ENCODE data around the gene SSNA1. TPM values are rescaled to one million over a fixed set of nuclear protein-coding genes. Genes with fewer than 3 reads are reported as not detected.

The SSNA1 gene
- total and polyA plus RNA-seq, 2 donors (not counting 1 experiment from before 2014, with no cell fraction given): 53.6 to 129 TPM

GRCh38 chr9:137165250-137165836 lies 23.1 kb upstream of the SSNA1 start:
- no peak for DNase-seq
- Histone ChIP-seq H3K27ac (ENCODE audit: low read length in 2 of 2) (no peak overlapping the region), H3K79me2 (ENCODE audit: control insufficient read depth, insufficient read depth, low read length) (no peaks in the 10 kb centered on the region), H3K9me3 (ENCODE audit: control extremely low read depth in 1 of 3, control insufficient read depth in 2 of 3, insufficient read depth in 1 of 3, low read length in 2 of 3) (peaks cover 0 to 19% (median 0%) of the 10 kb centered on the region in 3 donors), H4K20me1 (ENCODE audit: control insufficient read depth, insufficient read depth, low read length, poor library complexity, severe bottlenecking) (no peaks in the 10 kb centered on the region), H3K4me2 (replicated peaks; ENCODE audit: low read depth, low read length, poor library complexity, severe bottlenecking) (no peak overlapping the region), H3K9ac (ENCODE audit: low read length) (no peak overlapping the region), H3K27me3 (replicated peaks in 1 of 4; ENCODE audit: control extremely low read depth in 1 of 4, control insufficient read depth in 3 of 4, insufficient read depth in 4 of 4, low read length in 3 of 4) (peaks cover 0 to 74% (median 31%) of the 10 kb centered on the region in 4 experiments), H3K36me3 (replicated peaks in 1 of 2; ENCODE audit: control extremely low read depth in 1 of 2, control insufficient read depth in 1 of 2, extremely low read depth in 1 of 2, insufficient read depth in 2 of 2, low read length in 1 of 2) (no peaks in the 10 kb centered on the region), H2AFZ (ENCODE audit: insufficient read depth, low read depth, low read length, poor library complexity, severe bottlenecking) (no peak overlapping the region), H3K4me3 (ENCODE audit: control extremely low read depth in 1 of 5, extremely low read depth in 1 of 5, insufficient read depth in 1 of 5, low read depth in 2 of 5, low read length in 4 of 5) (no peak overlapping the region), H3K4me1 (ENCODE audit: control insufficient read depth in 2 of 2, insufficient read depth in 2 of 2, low read length in 2 of 2) (peaks cover 12 to 46% of the 10 kb centered on the region in 2 donors)
- 93% methylated on average over 32 of the region's 32 CpGs for WGBS (ENCODE audit: insufficient coverage)
- TF ChIP-seq EZH2 (IDR thresholded peaks at IDR 0.05; ENCODE audit: borderline replicate concordance, insufficient read depth, low read depth, low read length, poor library complexity, severe bottlenecking) (no peak), CTCF (IDR thresholded peaks at IDR 0.05) (no peak)
- ChIA-PET CTCF (no interaction called here), POLR2A (no interaction called here)
- intact Hi-C loops (cut with micrococcal nuclease): no loop called here
- Mint-ChIP-seq H3K4me1 (peaks cover 12% of the 10 kb centered on the region), H3K27me3 (peaks cover 30% of the 10 kb centered on the region), H3K27ac (no peak overlapping the region), H3K9me3 (ENCODE audit: insufficient read depth) (no peaks in the 10 kb centered on the region), H3K4me3 (no peak overlapping the region)
- ATAC-seq (ENCODE audit: low read depth): no peak

GRCh38 chr9:137166380-137167229 lies 21.9 kb upstream of the SSNA1 start:
- no peaks in the 10 kb centered on the region for H3K9me3 Mint-ChIP-seq (ENCODE audit: insufficient read depth)
- WGBS (ENCODE audit: insufficient coverage): 69% methylated on average over 22 of the region's 22 CpGs

More at GRCh38 chr9:137166380-137167229, 21.9 kb upstream of the SSNA1 start:
- H3K36me3 ChIP-seq (replicated peaks in 1 of 2; ENCODE audit: control extremely low read depth in 1 of 2, control insufficient read depth in 1 of 2, extremely low read depth in 1 of 2, insufficient read depth in 2 of 2, low read length in 1 of 2): no peaks in the 10 kb centered on the region
- H3K9ac ChIP-seq (ENCODE audit: low read length): no peak overlapping the region
- TF ChIP-seq EZH2 (IDR thresholded peaks at IDR 0.05; ENCODE audit: borderline replicate concordance, insufficient read depth, low read depth, low read length, poor library complexity, severe bottlenecking): no peak
- H3K79me2 ChIP-seq (ENCODE audit: control insufficient read depth, insufficient read depth, low read length): no peaks in the 10 kb centered on the region
- Mint-ChIP-seq H3K27ac (no peak overlapping the region), H3K4me1 (peaks cover 12% of the 10 kb centered on the region), H3K4me3 (peak overlapping the region; percentile 41), H3K27me3 (peaks cover 30% of the 10 kb centered on the region)
- no peak overlapping the region for H3K4me2 ChIP-seq (replicated peaks; ENCODE audit: low read depth, low read length, poor library complexity, severe bottlenecking)
- intact Hi-C loops (cut with micrococcal nuclease): no loop called here
- peaks cover 0 to 81% (median 39%) of the 10 kb centered on the region in 4 experiments for H3K27me3 ChIP-seq (replicated peaks in 1 of 4; ENCODE audit: control extremely low read depth in 1 of 4, control insufficient read depth in 3 of 4, insufficient read depth in 4 of 4, low read length in 3 of 4)
- DNase-seq (no peak), ATAC-seq (ENCODE audit: low read depth) (no peak)
- no peak overlapping the region for H2AFZ ChIP-seq (ENCODE audit: insufficient read depth, low read depth, low read length, poor library complexity, severe bottlenecking)
- no peaks in the 10 kb centered on the region for H4K20me1 ChIP-seq (ENCODE audit: control insufficient read depth, insufficient read depth, low read length, poor library complexity, severe bottlenecking)
- no peak overlapping the region for H3K4me3 ChIP-seq (ENCODE audit: control extremely low read depth in 1 of 5, extremely low read depth in 1 of 5, insufficient read depth in 1 of 5, low read depth in 2 of 5, low read length in 4 of 5)
- ChIA-PET CTCF (no interaction called here), POLR2A (no interaction called here)
- no peak overlapping the region for H3K27ac ChIP-seq (ENCODE audit: low read length in 2 of 2)
- H3K9me3 ChIP-seq (ENCODE audit: control extremely low read depth in 1 of 3, control insufficient read depth in 2 of 3, insufficient read depth in 1 of 3, low read length in 2 of 3): peaks cover 0 to 25% (median 0%) of the 10 kb centered on the region in 3 donors
- H3K4me1 ChIP-seq (ENCODE audit: control insufficient read depth in 2 of 2, insufficient read depth in 2 of 2, low read length in 2 of 2): peaks cover 12 to 41% of the 10 kb centered on the region in 2 donors
